Stimulated activated CD4-positive, alpha-beta T cell treated with anti-CD3 and anti-CD28 coated beads, TNF-alpha, amount 100 ng/mL, for 1 hour (primary cell): ENCODE data around the gene HELZ.
A peak's percentile ranks its signal among the peaks of the same experiment; 100 is the strongest.
"Not testable (repeated sequence)": the region's sequence is repeated elsewhere in the genome, so short reads cannot be mapped to it uniquely, and the experiment has no call there.

Experiments
- DNase-seq, 3 donors: peaks; one replicate each; pipeline ENCODE4 v3.0.0-alpha.2; 2020; ENCODE audit warnings: low read depth in 3 of 3, low spot score in 1 of 3

Gene HELZ

GRCh38 chr17:67245073-67245693, at the start of gene HELZ:
HELZ (minus strand) TSS chr17:67245196; CDS start chr17:67218804, 26,392 bp downstream.
- peak in 2 of 3 donors; percentile 47 to 61 for DNase-seq

GRCh38 chr17:67293251-67294203, 48.5 kb upstream of the HELZ start:
- peak; percentile 28 to 47 (median 31) for DNase-seq

- no peak for DNase-seq
These were observed 45.8 kb upstream of the HELZ start for GRCh38 chr17:67290711-67291291.

GRCh38 chr17:67290244-67290643, 45.2 kb upstream of the HELZ start:
- DNase-seq = no peak

GRCh38 chr17:67289181-67289876, 44.3 kb upstream of the HELZ start:
- no peak for DNase-seq

- not testable (repeated sequence) for DNase-seq
These were observed 41.8 kb upstream of the HELZ start for GRCh38 chr17:67286826-67287225.

GRCh38 chr17:67285360-67285759, 40.4 kb upstream of the HELZ start:
- no peak for DNase-seq

- DNase-seq = no peak
These were observed 38.9 kb upstream of the HELZ start for GRCh38 chr17:67283731-67284516.

- no peak for DNase-seq
These were observed 36.7 kb upstream of the HELZ start for GRCh38 chr17:67281743-67282142.

GRCh38 chr17:67281053-67281452, 36.1 kb upstream of the HELZ start:
- no peak for DNase-seq

- no peak for DNase-seq
These were observed 35.3 kb upstream of the HELZ start for GRCh38 chr17:67280279-67280678.

GRCh38 chr17:67279115-67279514, 34.1 kb upstream of the HELZ start:
- DNase-seq = no peak

GRCh38 chr17:67278363-67278762, 33.4 kb upstream of the HELZ start:
- no peak for DNase-seq

GRCh38 chr17:67276075-67276474, 31.1 kb upstream of the HELZ start:
- DNase-seq = no peak

- DNase-seq = no peak
These were observed 29.5 kb upstream of the HELZ start for GRCh38 chr17:67274466-67274865.

- no peak for DNase-seq
These were observed 28.9 kb upstream of the HELZ start for GRCh38 chr17:67273900-67274299.

GRCh38 chr17:67272312-67273047, 27.5 kb upstream of the HELZ start:
- no peak for DNase-seq

- not testable (repeated sequence) for DNase-seq
These were observed 26.2 kb upstream of the HELZ start for GRCh38 chr17:67271187-67271586.

- DNase-seq = no peak
These were observed 25.4 kb upstream of the HELZ start for GRCh38 chr17:67270416-67270815.

GRCh38 chr17:67266496-67266895, 21.5 kb upstream of the HELZ start:
- no peak for DNase-seq
